HepG2 (cell line): ENCODE results near the gene ZFPL1. TPM values are rescaled to one million over a fixed set of nuclear protein-coding genes. Genes with fewer than 3 reads are reported as not detected.

Experiments used
- BORCS8-MEF2B ChIP-seq: sonication (generic); formaldehyde crosslinking; IDR thresholded peaks from 2 replicates; pipeline ENCODE4 v1.8.0; 2022; ENCODE audit warnings: mild to moderate bottlenecking, missing genetic modification reagents
- CHD2 ChIP-seq: IDR thresholded peaks from 2 replicates; pipeline ENCODE4 v1.6.1; 2011; ENCODE audit warnings: low read depth, low read length, improper control_type of control experiment
- CREM ChIP-seq, 2 experiments: sonication (generic) in 1 of 2; formaldehyde crosslinking in 1 of 2; IDR thresholded peaks; 2 replicates each; pipeline versions ENCODE4 v1.4.0 to v1.6.1; 2016 to 2020; ENCODE audit warnings: antibody characterized with exemption in 1 of 2, mild to moderate bottlenecking in 1 of 2, missing genetic modification reagents in 1 of 2
- GTF3A ChIP-seq: sonication (generic); formaldehyde crosslinking; conservative IDR thresholded peaks from 2 replicates; pipeline ENCODE4 v1.4.0; 2020; ENCODE audit warnings: mild to moderate bottlenecking, missing genetic modification reagents
- HIVEP1 ChIP-seq: sonication (generic); formaldehyde crosslinking; IDR thresholded peaks from 2 replicates; pipeline ENCODE4 v1.4.0; 2020; ENCODE audit warnings: mild to moderate bottlenecking, missing genetic modification reagents
- KDM3A ChIP-seq: IDR thresholded peaks from 2 replicates; pipeline ENCODE4 v1.6.1; 2018; ENCODE audit warnings: low read depth, missing compliant biosample characterization
- MEIS1 ChIP-seq: sonication (generic); formaldehyde crosslinking; IDR thresholded peaks from 2 replicates; pipeline ENCODE4 v1.9.0; 2021; ENCODE audit warnings: mild to moderate bottlenecking, missing genetic modification reagents, moderate library complexity, borderline replicate concordance
- MIXL1 ChIP-seq: IDR thresholded peaks from 2 replicates; pipeline ENCODE4 v1.6.1; 2016
- NFE2 ChIP-seq: sonication (generic); formaldehyde crosslinking; IDR thresholded peaks from 2 replicates; pipeline ENCODE4 v1.4.0; 2020; ENCODE audit warnings: missing genetic modification reagents
- NFKB2 ChIP-seq: sonication (generic); formaldehyde crosslinking; IDR thresholded peaks from 2 replicates; pipeline ENCODE4 v1.4.0; 2020; ENCODE audit warnings: missing genetic modification reagents, borderline replicate concordance
- NR1H2 ChIP-seq: sonication (generic); formaldehyde crosslinking; IDR thresholded peaks from 2 replicates; pipeline ENCODE4 v1.8.1; 2022; ENCODE audit warnings: low read depth, missing genetic modification reagents, borderline replicate concordance
- POLR2AphosphoS5 ChIP-seq: IDR thresholded peaks from 2 replicates; pipeline ENCODE4 v1.6.1; 2012; ENCODE audit warnings: low read depth, low read length
- SYNCRIP ChIP-seq: fragments of 200-400 bp; formaldehyde crosslinking; IDR thresholded peaks from 2 replicates; pipeline ENCODE4 v1.6.1; 2018; ENCODE audit warnings: mild to moderate bottlenecking, low read depth, low read length; ENCODE audit not compliant: insufficient read depth
- ZNF546 ChIP-seq: sonication (generic); formaldehyde crosslinking; conservative IDR thresholded peaks from 2 replicates; pipeline ENCODE4 v1.8.1; 2023; ENCODE audit warnings: mild to moderate bottlenecking, missing genetic modification reagents
- ZNF605 ChIP-seq: sonication (generic); formaldehyde crosslinking; IDR thresholded peaks from 2 replicates; pipeline ENCODE4 v1.8.0; 2022; ENCODE audit warnings: mild to moderate bottlenecking, missing genetic modification reagents
- ZNF777 ChIP-seq: sonication (generic); formaldehyde crosslinking; IDR thresholded peaks from 2 replicates; pipeline ENCODE4 v1.4.0; 2020; ENCODE audit warnings: missing genetic modification reagents
- polyA plus RNA-seq, 8 experiments: library from polyadenylated mRNA; depleted of rRNA in 3 of 8; stranded (reverse) in 7 of 8; unstranded in 1 of 8; fragments of >200 nt; fragmentation: Illumina TruSeq in 4 of 8; extraction: Trizol in 4 of 8; gene quantifications; 2 replicates each; pipeline versions ENCODE4 v1.2.1 to v1.2.3, GENCODE V29; 2011 to 2016; ENCODE audit warnings: low read depth in 4 of 8, missing spikeins in 1 of 8, mixed read lengths in 1 of 8; ENCODE audit not compliant: insufficient read depth in 1 of 8
- total RNA-seq, 5 experiments: library from RNA; depleted of rRNA; stranded (reverse); fragments of >200 nt; fragmentation: Illumina TruSeq; extraction: Trizol; gene quantifications; 2 replicates each; pipeline ENCODE4 v1.2.3, GENCODE V29; 2016; ENCODE audit warnings: low read depth in 1 of 5
- TF ChIP-seq, protein P1 (sequence below): IDR thresholded peaks from 2 replicates; pipeline ENCODE4 v1.6.1; 2016; ENCODE audit warnings: low read depth
- TF ChIP-seq, protein P2 (sequence below): sonication (generic); formaldehyde crosslinking; IDR thresholded peaks from 2 replicates; pipeline ENCODE4 v1.5.0; 2020; ENCODE audit warnings: mild to moderate bottlenecking, missing genetic modification reagents, moderate library complexity
- TF ChIP-seq, protein P3 (sequence below), 2 experiments: sonication (generic) in 1 of 2; formaldehyde crosslinking in 1 of 2; IDR thresholded peaks; 2 replicates each; pipeline versions ENCODE4 v1.4.0 to v1.6.1; 2018 to 2020; ENCODE audit warnings: missing genetic modification reagents in 2 of 2, borderline replicate concordance in 1 of 2, low read depth in 1 of 2, mild to moderate bottlenecking in 1 of 2, missing biosample characterization in 1 of 2
- TF ChIP-seq, protein P4 (sequence below): sonication (generic); formaldehyde crosslinking; IDR thresholded peaks from 2 replicates; pipeline ENCODE4 v1.5.0; 2020; ENCODE audit warnings: missing genetic modification reagents, mild to moderate bottlenecking, borderline replicate concordance
- TF ChIP-seq, protein P5 (sequence below): sonication (generic); formaldehyde crosslinking; conservative IDR thresholded peaks from 2 replicates; pipeline ENCODE4 v1.4.0; 2020; ENCODE audit warnings: missing genetic modification reagents

ZFPL1 gene
- total and polyA plus RNA-seq, 2 of the 13 experiments (the other 11 are each of a cell fraction or from before 2014, with no cell fraction given): 32.2 to 56.0 TPM

DNA sequence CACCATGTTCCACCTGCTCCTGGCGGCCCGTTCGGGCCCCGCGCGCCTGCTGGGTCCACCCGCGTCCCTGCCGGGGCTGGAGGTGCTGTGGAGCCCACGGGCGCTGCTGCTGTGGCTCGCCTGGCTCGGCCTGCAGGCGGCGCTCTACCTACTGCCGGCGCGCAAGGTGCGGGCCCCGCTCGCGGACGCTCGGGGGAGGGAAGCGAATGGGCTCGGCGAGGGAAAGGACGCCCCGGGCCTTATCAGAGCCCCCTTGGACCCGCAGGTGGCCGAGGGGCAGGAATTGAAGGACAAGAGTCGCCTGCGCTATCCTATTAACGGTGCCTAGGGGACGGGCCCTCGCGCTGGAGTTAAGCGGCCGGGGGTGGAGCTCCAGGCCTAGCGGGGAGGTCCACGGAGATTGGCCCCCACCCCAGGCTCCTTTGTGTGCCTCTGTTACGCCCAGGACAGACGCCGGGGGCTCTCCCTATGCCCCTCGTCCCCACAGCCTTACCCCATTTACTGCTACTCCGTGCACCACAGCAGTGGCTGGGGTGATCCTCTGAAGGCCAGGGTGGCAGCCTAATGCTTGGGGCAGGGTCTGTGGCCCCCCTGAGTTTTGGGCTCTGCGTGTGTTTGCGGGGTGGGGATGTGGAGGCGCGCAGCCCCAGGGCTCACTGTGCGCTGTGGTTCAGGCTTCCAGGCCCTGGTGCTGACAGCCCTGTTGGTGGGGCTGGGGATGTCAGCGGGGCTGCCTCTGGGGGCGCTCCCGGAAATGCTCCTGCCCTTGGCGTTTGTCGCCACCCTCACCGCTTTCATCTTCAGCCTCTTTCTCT is 28.7 kb downstream of the ZFPL1 start (continued):
- TF ChIP-seq MEIS1 (CRISPR knock-in tag): no peak; the same call in 1 of the 2 replicates
- no peak for TF ChIP-seq BORCS8-MEF2B (CRISPR knock-in tag)
- TF ChIP-seq NR1H2 (CRISPR knock-in tag): no peak
- TF ChIP-seq, protein P1, sequence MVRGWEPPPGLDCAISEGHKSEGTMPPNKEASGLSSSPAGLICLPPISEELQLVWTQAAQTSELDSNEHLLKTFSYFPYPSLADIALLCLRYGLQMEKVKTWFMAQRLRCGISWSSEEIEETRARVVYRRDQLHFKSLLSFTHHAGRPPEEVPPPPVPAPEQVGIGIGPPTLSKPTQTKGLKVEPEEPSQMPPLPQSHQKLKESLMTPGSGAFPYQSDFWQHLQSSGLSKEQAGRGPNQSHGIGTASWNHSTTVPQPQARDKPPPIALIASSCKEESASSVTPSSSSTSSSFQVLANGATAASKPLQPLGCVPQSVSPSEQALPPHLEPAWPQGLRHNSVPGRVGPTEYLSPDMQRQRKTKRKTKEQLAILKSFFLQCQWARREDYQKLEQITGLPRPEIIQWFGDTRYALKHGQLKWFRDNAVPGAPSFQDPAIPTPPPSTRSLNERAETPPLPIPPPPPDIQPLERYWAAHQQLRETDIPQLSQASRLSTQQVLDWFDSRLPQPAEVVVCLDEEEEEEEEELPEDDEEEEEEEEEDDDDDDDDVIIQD: no peak
- TF ChIP-seq, protein P2, sequence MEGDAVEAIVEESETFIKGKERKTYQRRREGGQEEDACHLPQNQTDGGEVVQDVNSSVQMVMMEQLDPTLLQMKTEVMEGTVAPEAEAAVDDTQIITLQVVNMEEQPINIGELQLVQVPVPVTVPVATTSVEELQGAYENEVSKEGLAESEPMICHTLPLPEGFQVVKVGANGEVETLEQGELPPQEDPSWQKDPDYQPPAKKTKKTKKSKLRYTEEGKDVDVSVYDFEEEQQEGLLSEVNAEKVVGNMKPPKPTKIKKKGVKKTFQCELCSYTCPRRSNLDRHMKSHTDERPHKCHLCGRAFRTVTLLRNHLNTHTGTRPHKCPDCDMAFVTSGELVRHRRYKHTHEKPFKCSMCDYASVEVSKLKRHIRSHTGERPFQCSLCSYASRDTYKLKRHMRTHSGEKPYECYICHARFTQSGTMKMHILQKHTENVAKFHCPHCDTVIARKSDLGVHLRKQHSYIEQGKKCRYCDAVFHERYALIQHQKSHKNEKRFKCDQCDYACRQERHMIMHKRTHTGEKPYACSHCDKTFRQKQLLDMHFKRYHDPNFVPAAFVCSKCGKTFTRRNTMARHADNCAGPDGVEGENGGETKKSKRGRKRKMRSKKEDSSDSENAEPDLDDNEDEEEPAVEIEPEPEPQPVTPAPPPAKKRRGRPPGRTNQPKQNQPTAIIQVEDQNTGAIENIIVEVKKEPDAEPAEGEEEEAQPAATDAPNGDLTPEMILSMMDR (CRISPR knock-in tag): peak; percentile 88
- no peak; the same call in 1 of the 2 replicates for TF ChIP-seq HIVEP1 (CRISPR knock-in tag)
- TF ChIP-seq CHD2: no peak
- TF ChIP-seq GTF3A (CRISPR knock-in tag): no peak
- no peak for TF ChIP-seq CREM (IDR thresholded peaks at IDR 0.05)
- TF ChIP-seq CREM (CRISPR knock-in tag; IDR thresholded peaks at IDR 0.05): no peak
- TF ChIP-seq, protein P3, sequence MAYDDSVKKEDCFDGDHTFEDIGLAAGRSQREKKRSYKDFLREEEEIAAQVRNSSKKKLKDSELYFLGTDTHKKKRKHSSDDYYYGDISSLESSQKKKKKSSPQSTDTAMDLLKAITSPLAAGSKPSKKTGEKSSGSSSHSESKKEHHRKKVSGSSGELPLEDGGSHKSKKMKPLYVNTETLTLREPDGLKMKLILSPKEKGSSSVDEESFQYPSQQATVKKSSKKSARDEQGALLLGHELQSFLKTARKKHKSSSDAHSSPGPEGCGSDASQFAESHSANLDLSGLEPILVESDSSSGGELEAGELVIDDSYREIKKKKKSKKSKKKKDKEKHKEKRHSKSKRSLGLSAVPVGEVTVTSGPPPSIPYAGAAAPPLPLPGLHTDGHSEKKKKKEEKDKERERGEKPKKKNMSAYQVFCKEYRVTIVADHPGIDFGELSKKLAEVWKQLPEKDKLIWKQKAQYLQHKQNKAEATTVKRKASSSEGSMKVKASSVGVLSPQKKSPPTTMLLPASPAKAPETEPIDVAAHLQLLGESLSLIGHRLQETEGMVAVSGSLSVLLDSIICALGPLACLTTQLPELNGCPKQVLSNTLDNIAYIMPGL (CRISPR knock-in tag; IDR thresholded peaks at IDR 0.05; ENCODE audit: borderline replicate concordance in 1 of 2, low read depth in 1 of 2): peak; percentile 97 to 99
- peak; percentile 25 for TF ChIP-seq POLR2AphosphoS5
- no peak for TF ChIP-seq ZNF605 (CRISPR knock-in tag)
- TF ChIP-seq SYNCRIP: no peak
- TF ChIP-seq ZNF546 (CRISPR knock-in tag): no peak
- peak; percentile 75; the same call in 1 of the 2 replicates for TF ChIP-seq KDM3A (CRISPR knock-in tag)
- TF ChIP-seq, protein P4, sequence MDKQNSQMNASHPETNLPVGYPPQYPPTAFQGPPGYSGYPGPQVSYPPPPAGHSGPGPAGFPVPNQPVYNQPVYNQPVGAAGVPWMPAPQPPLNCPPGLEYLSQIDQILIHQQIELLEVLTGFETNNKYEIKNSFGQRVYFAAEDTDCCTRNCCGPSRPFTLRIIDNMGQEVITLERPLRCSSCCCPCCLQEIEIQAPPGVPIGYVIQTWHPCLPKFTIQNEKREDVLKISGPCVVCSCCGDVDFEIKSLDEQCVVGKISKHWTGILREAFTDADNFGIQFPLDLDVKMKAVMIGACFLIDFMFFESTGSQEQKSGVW: no peak
- no peak for TF ChIP-seq MIXL1 (CRISPR knock-in tag)
- TF ChIP-seq, protein P5, sequence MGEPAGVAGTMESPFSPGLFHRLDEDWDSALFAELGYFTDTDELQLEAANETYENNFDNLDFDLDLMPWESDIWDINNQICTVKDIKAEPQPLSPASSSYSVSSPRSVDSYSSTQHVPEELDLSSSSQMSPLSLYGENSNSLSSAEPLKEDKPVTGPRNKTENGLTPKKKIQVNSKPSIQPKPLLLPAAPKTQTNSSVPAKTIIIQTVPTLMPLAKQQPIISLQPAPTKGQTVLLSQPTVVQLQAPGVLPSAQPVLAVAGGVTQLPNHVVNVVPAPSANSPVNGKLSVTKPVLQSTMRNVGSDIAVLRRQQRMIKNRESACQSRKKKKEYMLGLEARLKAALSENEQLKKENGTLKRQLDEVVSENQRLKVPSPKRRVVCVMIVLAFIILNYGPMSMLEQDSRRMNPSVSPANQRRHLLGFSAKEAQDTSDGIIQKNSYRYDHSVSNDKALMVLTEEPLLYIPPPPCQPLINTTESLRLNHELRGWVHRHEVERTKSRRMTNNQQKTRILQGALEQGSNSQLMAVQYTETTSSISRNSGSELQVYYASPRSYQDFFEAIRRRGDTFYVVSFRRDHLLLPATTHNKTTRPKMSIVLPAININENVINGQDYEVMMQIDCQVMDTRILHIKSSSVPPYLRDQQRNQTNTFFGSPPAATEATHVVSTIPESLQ (CRISPR knock-in tag): no peak
- TF ChIP-seq ZNF777: peak; percentile 75
- TF ChIP-seq NFKB2 (CRISPR knock-in tag): peak; percentile 36; the same call in 1 of the 2 replicates
- TF ChIP-seq NFE2: no peak
